DOHH2 (cell line): ENCODE data around the gene PRKN.

Experiments
- H3F3A ChIP-seq: fragments of 200-600 bp; sonication (generic), shearing (Covaris generic); 2 replicates; pipeline ENCODE4 v1.6.0; 2016; ENCODE audit warnings: antibody characterized with exemption, mild to moderate bottlenecking; ENCODE audit not compliant: control insufficient read depth, insufficient read depth
- H3K27ac ChIP-seq: fragments of 200-600 bp; sonication (generic); 2 replicates; pipeline ENCODE4 v1.5.1; 2014; ENCODE audit warnings: low read depth, mild to moderate bottlenecking, low read length, moderate library complexity
- H3K27me3 ChIP-seq: fragments of 200-600 bp; sonication (generic); 2 replicates; pipeline ENCODE4 v1.6.1; 2014; ENCODE audit warnings: mild to moderate bottlenecking, low read length, mixed read lengths; ENCODE audit not compliant: control insufficient read depth
- H3K36me3 ChIP-seq: fragments of 200-600 bp; sonication (generic); 2 replicates; pipeline ENCODE4 v1.6.1; 2014; ENCODE audit warnings: mild to moderate bottlenecking, low read length, moderate library complexity, mixed read lengths; ENCODE audit not compliant: control insufficient read depth
- H3K4me1 ChIP-seq: fragments of 200-600 bp; sonication (generic); 2 replicates; pipeline ENCODE4 v1.6.1; 2014; ENCODE audit warnings: mild to moderate bottlenecking, low read length, mixed read lengths; ENCODE audit not compliant: control insufficient read depth
- H3K4me2 ChIP-seq: fragments of 200-600 bp; sonication (generic); 2 replicates; pipeline ENCODE4 v1.6.0; 2014; ENCODE audit warnings: mild to moderate bottlenecking, low read length, moderate library complexity
- H3K4me3 ChIP-seq: fragments of 200-600 bp; sonication (generic); 2 replicates; pipeline ENCODE4 v1.5.1; 2014; ENCODE audit warnings: mild to moderate bottlenecking, low read length, mixed read lengths
- H3K79me2 ChIP-seq: fragments of 200-600 bp; sonication (generic); 2 replicates; pipeline ENCODE4 v1.6.1; 2014; ENCODE audit warnings: mild to moderate bottlenecking, low read length, mixed read lengths; ENCODE audit not compliant: control insufficient read depth
- H3K9me2 ChIP-seq: fragments of 200-600 bp; sonication (generic); replicated peaks from 2 replicates; pipeline ENCODE4 v1.6.1; 2014; ENCODE audit warnings: mild to moderate bottlenecking, low read length, mixed read lengths; ENCODE audit not compliant: control insufficient read depth
- H3K9me3 ChIP-seq: fragments of 200-600 bp; sonication (generic); 2 replicates; pipeline ENCODE4 v1.6.1; 2014; ENCODE audit warnings: antibody characterized with exemption, low read length, mixed read lengths; ENCODE audit not compliant: control insufficient read depth, insufficient read depth
- H4K20me1 ChIP-seq: fragments of 200-600 bp; sonication (generic); 2 replicates; pipeline ENCODE4 v1.6.0; 2014; ENCODE audit warnings: low read depth, mild to moderate bottlenecking, antibody characterized with exemption, low read length, moderate library complexity; ENCODE audit not compliant: control insufficient read depth, insufficient read depth
- EZH2phosphoT487 ChIP-seq: fragments of 200-600 bp; sonication (generic); IDR thresholded peaks from 2 replicates; pipeline ENCODE4 v1.6.1; 2017; ENCODE audit warnings: borderline replicate concordance, mild to moderate bottlenecking, antibody characterized with exemption, low read length, moderate library complexity, mixed read lengths
- TF ChIP-seq, protein P1 (sequence below): fragments of 200-600 bp; sonication (generic); IDR thresholded peaks from one replicate; pipeline ENCODE4 v1.5.1; 2014; ENCODE audit warnings: antibody characterized with exemption, mild to moderate bottlenecking, low read depth, low read length; ENCODE audit not compliant: poor library complexity, severe bottlenecking

PRKN gene

DNA sequence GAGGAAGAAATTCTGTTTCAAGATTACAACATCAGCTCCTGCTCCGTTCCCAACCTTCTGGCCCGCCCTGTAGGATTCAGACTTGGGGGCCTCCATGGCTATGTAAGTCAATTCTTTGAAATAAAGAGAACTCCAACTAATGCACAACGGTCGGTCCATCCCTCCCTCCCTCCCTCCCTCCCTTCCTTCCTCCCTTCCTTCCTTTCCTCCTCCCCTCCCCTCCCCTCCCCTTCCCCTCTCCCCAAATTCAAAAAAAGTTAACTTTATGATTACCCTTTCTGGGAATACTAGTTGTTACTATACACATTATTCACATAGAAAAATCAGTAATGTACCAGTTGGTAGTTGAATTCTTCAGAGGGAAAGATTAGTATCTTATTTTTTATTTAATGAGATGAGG is 1274.0 kb downstream of the PRKN start:
- Histone ChIP-seq H3K4me2 (no peak overlapping the region), H3K27me3 (no peaks in the 10 kb centered on the region), H4K20me1 (no peaks in the 10 kb centered on the region), H3K9me2 (no peaks in the 10 kb centered on the region), H3K36me3 (no peaks in the 10 kb centered on the region), H3K4me1 (no peaks in the 10 kb centered on the region), H3K4me3 (no peak overlapping the region), H3K9me3 (no peaks in the 10 kb centered on the region), H3K27ac (no peak overlapping the region), H3F3A (no peaks in the 10 kb centered on the region), H3K79me2 (no peaks in the 10 kb centered on the region)
- TF ChIP-seq, protein P1, sequence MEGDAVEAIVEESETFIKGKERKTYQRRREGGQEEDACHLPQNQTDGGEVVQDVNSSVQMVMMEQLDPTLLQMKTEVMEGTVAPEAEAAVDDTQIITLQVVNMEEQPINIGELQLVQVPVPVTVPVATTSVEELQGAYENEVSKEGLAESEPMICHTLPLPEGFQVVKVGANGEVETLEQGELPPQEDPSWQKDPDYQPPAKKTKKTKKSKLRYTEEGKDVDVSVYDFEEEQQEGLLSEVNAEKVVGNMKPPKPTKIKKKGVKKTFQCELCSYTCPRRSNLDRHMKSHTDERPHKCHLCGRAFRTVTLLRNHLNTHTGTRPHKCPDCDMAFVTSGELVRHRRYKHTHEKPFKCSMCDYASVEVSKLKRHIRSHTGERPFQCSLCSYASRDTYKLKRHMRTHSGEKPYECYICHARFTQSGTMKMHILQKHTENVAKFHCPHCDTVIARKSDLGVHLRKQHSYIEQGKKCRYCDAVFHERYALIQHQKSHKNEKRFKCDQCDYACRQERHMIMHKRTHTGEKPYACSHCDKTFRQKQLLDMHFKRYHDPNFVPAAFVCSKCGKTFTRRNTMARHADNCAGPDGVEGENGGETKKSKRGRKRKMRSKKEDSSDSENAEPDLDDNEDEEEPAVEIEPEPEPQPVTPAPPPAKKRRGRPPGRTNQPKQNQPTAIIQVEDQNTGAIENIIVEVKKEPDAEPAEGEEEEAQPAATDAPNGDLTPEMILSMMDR, result no peak
- TF ChIP-seq EZH2phosphoT487, result no peak

DNA sequence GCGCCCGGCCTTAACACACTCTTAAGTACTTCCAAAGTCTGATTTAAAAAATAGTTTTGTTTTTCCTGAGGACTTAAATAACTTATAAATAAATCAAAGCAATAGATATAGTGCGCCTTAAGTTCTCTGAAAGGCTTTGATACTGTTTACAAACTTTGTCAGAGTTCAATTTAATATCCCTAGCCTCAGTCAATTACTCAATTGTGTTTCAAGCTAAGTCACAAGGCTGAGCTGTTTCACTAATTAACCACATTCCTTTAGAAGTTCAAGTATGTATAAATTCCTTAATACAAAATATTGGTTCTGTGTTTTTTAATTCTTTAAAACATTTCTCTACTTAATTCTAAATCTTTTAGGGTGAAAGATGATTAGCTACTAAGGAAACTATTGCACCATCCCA is 1275.3 kb downstream of the PRKN start:
- no peak for TF ChIP-seq EZH2phosphoT487
- TF ChIP-seq, protein P1, result no peak

DNA sequence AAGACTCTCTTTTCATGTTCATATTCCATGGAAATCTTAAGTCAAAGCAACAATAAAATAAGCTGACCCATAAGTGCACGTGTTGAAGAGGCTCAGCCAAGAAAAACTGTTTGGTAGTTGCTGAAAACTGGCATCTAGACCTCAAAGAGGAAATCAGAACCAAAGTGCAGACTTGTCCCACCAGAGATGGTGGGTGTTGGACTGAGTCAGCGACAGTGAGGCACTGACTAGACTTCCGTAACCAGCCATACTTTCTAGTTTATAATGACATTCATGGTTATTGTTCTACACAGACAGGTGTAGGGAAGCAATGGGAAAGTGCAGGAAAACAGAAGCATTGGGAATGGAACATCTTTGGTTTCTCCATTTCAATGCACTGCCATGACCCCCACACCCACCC is 1278.0 kb downstream of the PRKN start:
- Histone ChIP-seq H3K27me3 (no peaks in the 10 kb centered on the region), H3K4me3 (no peak overlapping the region), H4K20me1 (no peaks in the 10 kb centered on the region), H3K9me3 (no peaks in the 10 kb centered on the region), H3K27ac (no peak overlapping the region), H3K4me1 (no peaks in the 10 kb centered on the region), H3K4me2 (no peak overlapping the region), H3F3A (no peaks in the 10 kb centered on the region), H3K79me2 (no peaks in the 10 kb centered on the region), H3K36me3 (no peaks in the 10 kb centered on the region), H3K9me2 (no peaks in the 10 kb centered on the region)
- TF ChIP-seq, protein P1, result no peak
- no peak for TF ChIP-seq EZH2phosphoT487

More for the DNA sequence above, 1275.3 kb downstream of the PRKN start:
- H3K27me3 ChIP-seq, result no peaks in the 10 kb centered on the region
- no peaks in the 10 kb centered on the region for H3K9me3 ChIP-seq
- no peak overlapping the region for H3K4me2 ChIP-seq
- H3K79me2 ChIP-seq, result no peaks in the 10 kb centered on the region
- no peaks in the 10 kb centered on the region for H3K36me3 ChIP-seq
- H3K4me1 ChIP-seq, result no peaks in the 10 kb centered on the region
- no peaks in the 10 kb centered on the region for H4K20me1 ChIP-seq
- H3K4me3 ChIP-seq, result no peak overlapping the region
- H3K27ac ChIP-seq, result no peak overlapping the region
- no peaks in the 10 kb centered on the region for H3K9me2 ChIP-seq
- H3F3A ChIP-seq, result no peaks in the 10 kb centered on the region

DNA sequence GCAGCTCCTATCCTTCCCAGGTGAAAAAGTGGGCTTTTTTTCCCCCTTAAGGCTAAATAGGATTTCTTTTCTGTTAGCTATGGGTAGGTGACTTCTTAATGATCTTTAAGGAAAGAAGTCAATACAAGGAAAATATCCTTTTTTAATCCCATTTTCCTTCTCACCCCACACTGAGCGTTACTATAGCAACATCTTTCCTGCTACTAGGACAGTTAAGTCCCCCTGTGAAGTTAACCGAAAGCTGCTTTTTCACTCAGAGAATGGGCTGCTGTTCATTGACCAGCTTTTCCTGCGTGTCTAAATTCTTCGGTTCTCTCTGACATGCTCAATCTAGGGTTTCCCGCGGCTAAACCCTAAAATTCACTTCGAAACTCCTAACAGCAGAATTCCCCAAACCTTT is 1280.6 kb downstream of the PRKN start:
- TF ChIP-seq, protein P1, result no peak
- TF ChIP-seq EZH2phosphoT487, result no peak
- Histone ChIP-seq H3K79me2 (no peaks in the 10 kb centered on the region), H3K4me2 (no peak overlapping the region), H3K9me3 (no peaks in the 10 kb centered on the region), H3K27ac (no peak overlapping the region), H3K27me3 (no peaks in the 10 kb centered on the region), H4K20me1 (no peaks in the 10 kb centered on the region), H3F3A (no peaks in the 10 kb centered on the region), H3K4me1 (no peaks in the 10 kb centered on the region), H3K9me2 (no peaks in the 10 kb centered on the region), H3K36me3 (no peaks in the 10 kb centered on the region), H3K4me3 (no peak overlapping the region)
